BLaER1 (cell line): Measurements from ENCODE around the gene CAMK2A.

Experiments used
- H3K27ac ChIP-seq: shearing (Covaris generic); formaldehyde crosslinking; 2 replicates; pipeline ENCODE4 v1.8.1; 2022
- H3K27me3 ChIP-seq: shearing (Covaris generic); formaldehyde crosslinking; 2 replicates; pipeline ENCODE4 v1.8.1; 2022
- H3K36me3 ChIP-seq: shearing (Covaris generic); formaldehyde crosslinking; 2 replicates; pipeline ENCODE4 v1.8.1; 2022
- H3K4me1 ChIP-seq: shearing (Covaris generic); formaldehyde crosslinking; 2 replicates; pipeline ENCODE4 v1.8.1; 2022
- H3K4me2 ChIP-seq: shearing (Covaris generic); formaldehyde crosslinking; 2 replicates; pipeline ENCODE4 v1.8.1; 2022
- H3K4me3 ChIP-seq: shearing (Covaris generic); formaldehyde crosslinking; 2 replicates; pipeline ENCODE4 v1.8.1; 2022
- H3K9ac ChIP-seq: shearing (Covaris generic); formaldehyde crosslinking; 2 replicates; pipeline ENCODE4 v1.8.1; 2022
- H3K9me3 ChIP-seq: shearing (Covaris generic); formaldehyde crosslinking; 2 replicates; pipeline ENCODE4 v1.8.1; 2022
- H4K20me1 ChIP-seq: shearing (Covaris generic); formaldehyde crosslinking; 2 replicates; pipeline ENCODE4 v1.8.1; 2022
- Cebpa-rat ChIP-seq: shearing (Covaris generic); IDR thresholded peaks from 2 replicates; pipeline ENCODE4 v1.8.1; 2022

CAMK2A gene

GRCh38 chr5:150283904-150284303 is 5.7 kb downstream of the CAMK2A start:
- H3K4me3 ChIP-seq, result no peak overlapping the region
- no peak overlapping the region for H3K27ac ChIP-seq
- H4K20me1 ChIP-seq, result no peaks in the 10 kb centered on the region
- H3K9ac ChIP-seq, result no peak overlapping the region
- no peaks in the 10 kb centered on the region for H3K36me3 ChIP-seq
- H3K9me3 ChIP-seq, result no peaks in the 10 kb centered on the region
- no peak overlapping the region for H3K4me2 ChIP-seq
- no peak for TF ChIP-seq Cebpa-rat
- no peaks in the 10 kb centered on the region for H3K27me3 ChIP-seq
- peaks cover 5% of the 10 kb centered on the region; the same call in 1 of the 2 replicates for H3K4me1 ChIP-seq

- Histone ChIP-seq H3K4me3 (no peak overlapping the region), H3K9me3 (no peaks in the 10 kb centered on the region), H3K27ac (no peak overlapping the region), H3K27me3 (no peaks in the 10 kb centered on the region), H4K20me1 (no peaks in the 10 kb centered on the region), H3K36me3 (no peaks in the 10 kb centered on the region), H3K9ac (no peak overlapping the region), H3K4me1 (peaks cover 12% of the 10 kb centered on the region; the same call in 1 of the 2 replicates), H3K4me2 (no peak overlapping the region)
- no peak for TF ChIP-seq Cebpa-rat
Measured at GRCh38 chr5:150281987-150282386, 7.6 kb downstream of the CAMK2A start.

GRCh38 chr5:150279330-150280020 is 10.1 kb downstream of the CAMK2A start:
- no peak overlapping the region for H3K27ac ChIP-seq
- no peak overlapping the region for H3K9ac ChIP-seq
- TF ChIP-seq Cebpa-rat, result no peak
- H3K27me3 ChIP-seq, result no peaks in the 10 kb centered on the region
- H3K4me3 ChIP-seq, result no peak overlapping the region
- H3K4me2 ChIP-seq, result no peak overlapping the region
- no peaks in the 10 kb centered on the region for H4K20me1 ChIP-seq
- H3K36me3 ChIP-seq, result no peaks in the 10 kb centered on the region
- peaks cover 12% of the 10 kb centered on the region; the same call in 1 of the 2 replicates for H3K4me1 ChIP-seq
- no peaks in the 10 kb centered on the region for H3K9me3 ChIP-seq

GRCh38 chr5:150278916-150279315 is 10.7 kb downstream of the CAMK2A start:
- Histone ChIP-seq H3K27ac (no peak overlapping the region), H3K4me2 (no peak overlapping the region), H3K4me3 (no peak overlapping the region), H3K9ac (no peak overlapping the region), H3K27me3 (no peaks in the 10 kb centered on the region), H3K9me3 (no peaks in the 10 kb centered on the region), H3K4me1 (peaks cover 12% of the 10 kb centered on the region; the same call in 1 of the 2 replicates), H4K20me1 (no peaks in the 10 kb centered on the region), H3K36me3 (no peaks in the 10 kb centered on the region)
- TF ChIP-seq Cebpa-rat, result no peak

GRCh38 chr5:150278046-150278730 is 11.4 kb downstream of the CAMK2A start:
- no peak overlapping the region for H3K27ac ChIP-seq
- no peak for TF ChIP-seq Cebpa-rat
- H3K9ac ChIP-seq, result no peak overlapping the region
- H3K4me3 ChIP-seq, result no peak overlapping the region
- no peaks in the 10 kb centered on the region for H3K36me3 ChIP-seq
- peaks cover 12% of the 10 kb centered on the region; the same call in 1 of the 2 replicates for H3K4me1 ChIP-seq
- no peaks in the 10 kb centered on the region for H3K9me3 ChIP-seq
- no peaks in the 10 kb centered on the region for H4K20me1 ChIP-seq
- H3K27me3 ChIP-seq, result no peaks in the 10 kb centered on the region
- no peak overlapping the region for H3K4me2 ChIP-seq

GRCh38 chr5:150277043-150277442 is 12.5 kb downstream of the CAMK2A start:
- no peaks in the 10 kb centered on the region for H4K20me1 ChIP-seq
- H3K27me3 ChIP-seq, result no peaks in the 10 kb centered on the region
- H3K9ac ChIP-seq, result no peak overlapping the region

GRCh38 chr5:150274811-150275210 is 14.8 kb downstream of the CAMK2A start:
- Histone ChIP-seq H3K4me3 (no peak overlapping the region), H3K9ac (no peak overlapping the region), H3K9me3 (no peaks in the 10 kb centered on the region), H3K27ac (no peak overlapping the region), H3K27me3 (no peaks in the 10 kb centered on the region), H3K36me3 (no peaks in the 10 kb centered on the region), H3K4me1 (0 out of 2 replicates have a peak, but pooled peaks cover 11% of the 10 kb centered on the region), H3K4me2 (no peak overlapping the region), H4K20me1 (no peaks in the 10 kb centered on the region)
- TF ChIP-seq Cebpa-rat, result no peak

More at GRCh38 chr5:150277043-150277442, 12.5 kb downstream of the CAMK2A start:
- H3K27ac ChIP-seq, result no peak overlapping the region
- no peaks in the 10 kb centered on the region for H3K36me3 ChIP-seq
- H3K4me3 ChIP-seq, result no peak overlapping the region
- H3K4me1 ChIP-seq, result peaks cover 9% of the 10 kb centered on the region; the same call in 1 of the 2 replicates
- no peak for TF ChIP-seq Cebpa-rat
- H3K4me2 ChIP-seq, result no peak overlapping the region
- no peaks in the 10 kb centered on the region for H3K9me3 ChIP-seq

GRCh38 chr5:150272531-150272930 is 17.0 kb downstream of the CAMK2A start:
- Histone ChIP-seq H3K9ac (no peak overlapping the region), H3K36me3 (no peaks in the 10 kb centered on the region), H3K4me2 (no peak overlapping the region), H3K4me1 (0 out of 2 replicates have a peak, but pooled peaks cover 7% of the 10 kb centered on the region), H3K27me3 (no peaks in the 10 kb centered on the region), H3K27ac (no peak overlapping the region), H4K20me1 (no peaks in the 10 kb centered on the region), H3K4me3 (no peak overlapping the region), H3K9me3 (no peaks in the 10 kb centered on the region)
- no peak for TF ChIP-seq Cebpa-rat

GRCh38 chr5:150271923-150272322 is 17.6 kb downstream of the CAMK2A start:
- no peak overlapping the region for H3K9ac ChIP-seq
- no peak overlapping the region for H3K4me3 ChIP-seq
- TF ChIP-seq Cebpa-rat, result no peak
- no peak overlapping the region for H3K27ac ChIP-seq
- no peaks in the 10 kb centered on the region for H4K20me1 ChIP-seq
- no peaks in the 10 kb centered on the region for H3K27me3 ChIP-seq
- no peak overlapping the region for H3K4me2 ChIP-seq
- no peaks in the 10 kb centered on the region for H3K36me3 ChIP-seq
- H3K4me1 ChIP-seq, result 0 out of 2 replicates have a peak, but pooled peaks cover 7% of the 10 kb centered on the region
- H3K9me3 ChIP-seq, result no peaks in the 10 kb centered on the region

GRCh38 chr5:150271296-150271692 is 18.3 kb downstream of the CAMK2A start:
- no peaks in the 10 kb centered on the region for H4K20me1 ChIP-seq
- H3K9me3 ChIP-seq, result no peaks in the 10 kb centered on the region
- H3K4me3 ChIP-seq, result no peak overlapping the region
- H3K27me3 ChIP-seq, result no peaks in the 10 kb centered on the region
- H3K9ac ChIP-seq, result no peak overlapping the region
- no peak for TF ChIP-seq Cebpa-rat
- H3K27ac ChIP-seq, result no peak overlapping the region
- H3K4me1 ChIP-seq, result peaks cover 7% of the 10 kb centered on the region; the same call in 1 of the 2 replicates
- no peak overlapping the region for H3K4me2 ChIP-seq
- H3K36me3 ChIP-seq, result no peaks in the 10 kb centered on the region
